Epithelial cell of esophagus (primary cell): ENCODE data around the gene FARS2.

Source experiments
- DNase-seq: peaks from one replicate; pipeline ENCODE4 v3.0.0; 2010; ENCODE audit warnings: low read depth
- H3K4me3 ChIP-seq: 2 replicates; pipeline ENCODE4 v1.5.1; 2011; ENCODE audit warnings: mild to moderate bottlenecking, low read length, control low read depth
- CTCF ChIP-seq: IDR thresholded peaks from 2 replicates; pipeline ENCODE4 v1.5.1; 2011; ENCODE audit warnings: low read depth, mild to moderate bottlenecking, low read length, control low read depth, inconsistent platforms; ENCODE audit not compliant: insufficient read depth; ENCODE audit errors: missing control alignments

FARS2 gene

DNA sequence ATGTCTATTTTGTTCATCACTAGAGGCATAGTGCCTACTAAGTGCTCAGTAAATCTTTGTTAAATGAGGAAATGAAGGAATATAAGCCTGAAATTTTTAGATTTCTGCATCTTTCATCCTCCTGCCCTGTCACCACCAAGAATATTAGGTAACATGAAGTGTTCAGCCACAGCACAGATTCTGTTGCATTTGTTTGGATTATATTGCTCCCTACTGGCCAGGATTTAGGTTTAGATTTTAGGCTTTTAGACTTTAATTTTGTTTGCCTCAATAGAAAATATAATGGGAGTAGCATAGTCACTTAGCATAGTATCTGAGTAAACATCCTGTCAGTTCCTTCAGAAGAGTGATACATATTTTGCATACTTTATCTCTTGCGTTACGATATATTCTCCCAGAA is 14.2 kb downstream of the FARS2 start:
- no peak overlapping the region for H3K4me3 ChIP-seq
- no peak for DNase-seq
- no peak for TF ChIP-seq CTCF

DNA sequence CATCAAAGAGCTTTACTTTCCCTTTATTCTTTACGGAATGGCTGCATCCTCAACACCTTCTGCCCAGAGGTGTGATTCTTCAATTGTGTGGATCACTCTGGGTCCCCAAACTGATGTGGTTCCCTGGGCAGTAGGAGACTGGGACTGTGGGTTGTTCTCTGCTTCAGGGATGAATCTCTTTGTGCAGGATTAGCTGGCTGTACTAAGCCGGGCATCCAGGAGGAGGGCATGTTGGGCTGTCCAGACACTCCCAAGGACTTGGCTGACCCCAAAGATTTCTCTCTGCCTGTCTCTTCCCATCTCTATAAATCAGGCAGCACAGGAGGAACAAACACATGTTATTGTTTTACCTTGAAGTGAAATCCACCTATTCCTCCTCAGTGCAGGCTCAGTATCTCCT is 15.3 kb downstream of the FARS2 start:
- H3K4me3 ChIP-seq = no peak overlapping the region
- DNase-seq = no peak
- no peak for TF ChIP-seq CTCF

- DNase-seq = no peak
- H3K4me3 ChIP-seq = no peak overlapping the region
- no peak for TF ChIP-seq CTCF
These were observed 16.3 kb downstream of the FARS2 start for GRCh38 chr6:5277589-5277988.

DNA sequence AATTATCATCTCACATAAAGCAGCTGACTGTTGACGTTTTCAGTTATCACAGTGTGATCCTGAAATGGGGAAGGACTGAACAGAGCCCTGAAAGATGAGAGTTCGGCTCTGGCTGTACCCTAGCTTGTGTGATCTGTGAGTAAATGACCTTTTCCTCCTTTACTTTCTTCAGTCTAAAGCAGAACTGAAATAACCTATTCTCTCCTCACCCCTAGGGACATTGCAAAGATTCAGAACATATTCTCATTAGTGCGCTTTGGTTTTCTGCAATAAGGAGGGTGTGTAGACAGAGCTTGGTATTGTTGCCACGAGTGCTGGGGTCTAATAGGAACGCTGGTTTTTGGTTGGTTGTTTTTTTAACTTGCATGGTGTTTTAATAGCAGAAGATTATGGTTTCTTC is 16.7 kb downstream of the FARS2 start:
- no peak for TF ChIP-seq CTCF
- H3K4me3 ChIP-seq = no peak overlapping the region
- DNase-seq = no peak

DNA sequence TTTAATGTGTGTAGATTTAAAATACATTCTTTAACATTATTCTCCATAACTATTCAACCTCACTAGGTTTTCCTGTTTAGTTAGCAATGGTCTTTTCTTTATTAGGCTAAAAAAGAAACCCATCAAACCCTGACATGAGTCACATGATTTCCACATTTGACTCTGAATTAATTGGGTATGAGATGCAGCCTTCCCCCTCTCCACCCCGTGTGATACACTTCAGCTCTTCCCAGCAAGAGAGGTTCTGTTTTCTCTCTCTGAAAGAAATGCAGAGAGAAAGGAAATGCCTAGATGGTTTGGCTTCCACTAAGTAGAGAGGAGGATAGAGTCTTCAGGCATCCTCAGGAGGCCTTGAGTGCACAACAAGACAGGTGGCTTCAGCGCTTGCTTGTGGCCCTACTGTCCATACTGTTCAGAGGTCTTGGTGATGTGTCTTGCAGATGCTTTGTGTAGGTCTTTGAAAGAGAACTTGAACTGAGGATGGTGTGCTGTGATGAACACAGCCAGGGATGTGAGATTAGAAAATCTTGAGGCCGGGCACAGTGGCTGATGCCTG is 17.3 kb downstream of the FARS2 start:
- no peak for TF ChIP-seq CTCF
- DNase-seq = no peak

DNA sequence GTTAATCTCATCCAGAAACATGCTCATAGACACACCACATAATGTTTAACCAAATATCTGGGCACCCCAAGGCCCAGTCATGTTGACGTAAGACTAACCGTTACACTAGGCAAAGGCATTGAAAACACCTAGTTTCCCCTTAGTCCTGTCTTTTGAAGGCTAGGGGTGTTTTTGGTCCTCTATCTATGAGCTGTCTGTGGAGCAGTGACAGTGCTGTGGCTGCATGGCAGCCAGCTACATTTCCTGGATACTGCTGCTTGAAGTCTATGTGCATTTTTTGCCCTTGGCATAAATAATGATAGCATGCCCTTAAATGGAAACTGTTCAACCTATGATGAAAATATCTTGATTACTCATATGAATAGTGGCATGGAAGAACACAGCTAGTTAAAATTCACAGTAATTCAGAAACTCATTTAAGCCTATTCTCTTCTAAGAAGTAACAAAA is 18.6 kb downstream of the FARS2 start:
- DNase-seq = peak; percentile 16
- no peak for TF ChIP-seq CTCF
- no peak overlapping the region for H3K4me3 ChIP-seq

More for the DNA sequence above, 17.3 kb downstream of the FARS2 start:
- H3K4me3 ChIP-seq = no peak overlapping the region

DNA sequence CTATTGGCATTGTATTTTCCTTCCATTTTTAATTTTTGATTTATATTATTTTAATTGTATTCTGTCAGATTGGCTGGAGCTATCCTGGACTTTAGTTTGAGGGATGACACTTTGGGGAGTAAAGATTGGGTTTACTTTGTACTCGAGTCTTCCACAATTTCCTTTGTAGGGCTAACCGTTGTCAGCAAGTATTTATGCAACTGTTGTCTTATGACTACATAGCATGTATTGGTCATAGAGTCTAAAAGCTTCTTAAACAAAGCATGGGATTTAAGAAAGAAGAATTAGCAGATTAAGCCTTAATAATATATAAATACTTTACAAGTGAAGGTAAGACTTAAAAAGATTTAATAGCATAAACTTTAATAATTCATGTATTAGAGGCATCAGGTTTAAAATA is 19.6 kb downstream of the FARS2 start:
- TF ChIP-seq CTCF = no peak
- no peak overlapping the region for H3K4me3 ChIP-seq
- no peak for DNase-seq
